ENCODE data around the gene OPHN1.

OPHN1 gene

GRCh38 chrX:68238568-68238967 lies 194.7 kb downstream of the OPHN1 start:
- DNase-seq = peak; percentile 2

DNA sequence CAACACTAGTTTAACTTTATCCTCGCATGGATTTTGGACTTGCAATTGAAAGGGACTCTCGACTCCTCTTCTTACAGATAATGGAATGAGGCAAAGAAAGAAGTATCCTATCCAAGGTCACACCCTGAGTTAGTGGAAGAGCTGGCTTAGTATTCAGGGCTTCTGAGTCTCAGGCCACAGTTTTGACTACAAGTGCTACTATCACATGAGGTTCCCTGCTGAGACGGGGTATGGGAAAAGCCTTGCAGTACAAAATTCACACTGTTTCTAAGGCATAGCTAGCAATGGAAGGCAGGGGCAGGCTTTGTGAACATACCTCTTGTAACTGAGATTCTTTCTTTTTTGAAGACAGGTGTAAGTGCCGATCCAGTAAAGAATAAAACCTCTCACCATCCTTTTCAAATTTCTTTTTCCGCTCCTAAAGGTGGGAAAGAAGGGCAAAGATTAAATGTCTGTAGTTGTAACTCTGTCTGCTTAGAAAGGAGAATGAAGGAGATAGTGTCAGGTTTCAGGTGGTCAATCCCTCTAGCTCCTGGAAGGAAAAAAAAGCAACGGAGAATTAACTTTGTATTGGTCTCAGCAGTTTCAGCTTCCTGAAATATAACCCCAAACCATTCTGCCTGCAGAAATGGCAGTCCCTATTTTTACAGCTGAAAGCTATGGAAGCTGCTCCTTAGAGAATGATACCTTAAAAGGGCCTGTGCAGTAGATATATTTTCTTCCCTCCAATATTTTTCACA lies 199.0 kb downstream of the OPHN1 start:
- no peak for DNase-seq

- no peak for DNase-seq
These were observed 201.1 kb downstream of the OPHN1 start for GRCh38 chrX:68232206-68232605.

GRCh38 chrX:68209008-68209407 lies 224.3 kb downstream of the OPHN1 start:
- no peak for DNase-seq

- peak; percentile 78 for DNase-seq
These were observed 228.7 kb downstream of the OPHN1 start for GRCh38 chrX:68204521-68205038.

DNA sequence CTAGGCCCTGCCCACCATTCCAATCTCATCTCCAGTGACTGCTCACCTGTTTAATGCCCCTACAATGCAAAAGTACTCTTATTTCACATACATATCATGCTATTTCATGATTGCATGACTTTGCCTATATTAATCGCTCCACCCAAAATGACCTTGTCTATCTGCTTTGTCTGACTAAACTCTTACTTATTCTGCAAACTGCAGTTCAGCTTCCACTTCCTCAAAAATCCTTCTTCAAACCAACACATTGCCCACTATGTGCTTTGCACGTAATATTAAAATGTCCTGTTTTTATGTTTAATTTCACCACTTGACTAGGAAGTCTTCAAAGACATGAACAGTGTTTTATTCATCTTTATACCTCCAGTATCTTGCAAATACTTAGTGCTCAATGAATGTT lies 229.6 kb downstream of the OPHN1 start:
- DNase-seq = peak; percentile 55

DNA sequence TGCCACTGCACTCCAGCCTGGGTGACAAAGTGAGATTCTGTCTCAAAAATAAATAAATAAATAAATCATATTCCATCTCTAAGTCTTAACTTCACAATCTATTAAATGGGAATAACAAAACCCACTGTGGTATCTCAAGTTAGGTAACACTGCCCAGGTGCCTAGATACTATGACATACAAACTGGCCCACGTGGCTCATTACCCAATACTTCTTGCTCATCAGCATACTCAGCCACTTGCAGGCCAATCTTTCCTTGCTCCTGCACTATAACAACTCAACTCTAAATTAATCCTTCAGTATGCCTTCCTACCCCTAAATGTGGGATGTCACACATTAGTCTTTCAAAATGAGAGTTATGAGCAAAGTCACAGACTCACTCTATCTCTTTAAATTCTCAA lies 230.1 kb downstream of the OPHN1 start:
- peak; percentile 40 for DNase-seq

DNA sequence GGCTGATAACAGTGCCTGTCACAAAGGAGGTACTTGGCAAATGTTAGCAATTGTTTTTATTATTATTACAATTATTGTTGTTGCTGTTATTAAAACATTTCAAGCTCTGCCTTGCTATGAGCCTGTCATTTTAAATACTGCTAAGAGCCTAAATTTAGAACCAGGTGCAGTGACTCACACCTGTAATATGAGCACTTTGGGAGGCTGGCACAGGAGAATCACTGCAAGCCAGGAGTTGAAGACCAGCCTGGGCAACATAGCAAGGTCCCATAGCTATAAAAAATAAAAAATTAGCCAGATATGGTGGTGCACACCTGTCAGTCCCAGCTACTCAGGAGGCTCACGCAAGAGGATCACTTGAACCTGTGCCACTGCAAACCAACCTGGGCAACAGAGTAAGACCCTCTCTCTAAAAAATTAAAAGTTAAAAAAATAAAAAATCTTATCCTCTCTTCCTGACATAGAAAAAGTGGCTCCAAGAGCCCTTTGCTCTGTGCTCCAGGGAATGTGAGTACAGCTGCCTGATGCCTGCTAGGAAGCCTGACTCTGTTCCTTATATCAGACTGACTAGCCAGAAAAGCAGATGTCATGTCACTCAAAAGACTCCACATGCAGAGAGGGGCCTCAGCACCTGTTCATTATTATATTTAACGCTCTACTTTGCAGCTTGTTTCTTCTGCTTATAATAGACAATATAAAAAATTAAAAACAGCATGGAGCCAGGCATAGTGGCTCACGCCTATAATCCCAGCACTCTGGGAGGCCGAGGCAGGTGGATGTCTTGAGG lies 234.0 kb downstream of the OPHN1 start:
- no peak for DNase-seq

DNA sequence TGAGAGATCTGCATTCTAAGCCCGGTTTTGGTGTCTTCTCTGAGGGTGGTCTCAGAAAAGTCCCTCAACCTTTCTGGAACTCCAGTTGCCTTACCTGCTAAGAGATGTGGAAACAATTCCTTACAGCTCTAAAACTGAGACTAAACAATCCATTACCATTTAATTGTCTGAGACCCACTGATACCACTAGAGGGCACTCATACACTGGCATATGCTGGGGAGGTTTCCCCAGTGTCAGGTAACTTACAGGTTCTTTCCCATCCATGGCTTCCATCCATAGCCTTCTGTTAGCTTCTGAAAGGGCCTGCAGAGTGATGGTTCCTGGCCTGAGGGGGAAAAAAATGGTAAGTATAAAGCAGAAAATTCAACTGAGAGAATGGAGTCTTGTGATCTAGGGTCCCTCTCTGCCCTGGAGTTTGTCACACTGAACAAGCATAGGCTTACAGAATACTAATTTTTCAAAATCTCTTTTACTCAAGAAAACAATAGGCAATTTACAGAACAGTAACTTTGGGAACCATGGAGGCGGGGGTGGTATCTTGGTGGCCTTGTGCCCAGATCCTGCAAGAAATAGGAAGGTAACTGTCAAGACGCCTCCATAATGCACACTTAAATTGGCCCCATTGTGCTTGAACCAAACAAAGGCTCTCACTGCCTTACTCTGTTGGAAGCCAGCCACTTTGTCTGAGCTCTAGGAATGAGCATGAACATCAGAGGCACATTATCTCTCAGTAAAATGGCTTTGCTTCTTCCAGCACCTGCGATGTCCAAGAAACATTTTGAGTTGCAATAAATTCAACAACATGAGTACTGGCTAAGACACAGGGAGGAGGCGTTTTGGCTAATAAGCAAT lies 236.1 kb downstream of the OPHN1 start:
- DNase-seq = peak; percentile 24

GRCh38 chrX:68195561-68195960 lies 237.7 kb downstream of the OPHN1 start:
- DNase-seq = no peak

- no peak for DNase-seq
These were observed 239.5 kb downstream of the OPHN1 start for GRCh38 chrX:68193786-68194185.

GRCh38 chrX:68193234-68193633 lies 240.1 kb downstream of the OPHN1 start:
- no peak for DNase-seq

DNA sequence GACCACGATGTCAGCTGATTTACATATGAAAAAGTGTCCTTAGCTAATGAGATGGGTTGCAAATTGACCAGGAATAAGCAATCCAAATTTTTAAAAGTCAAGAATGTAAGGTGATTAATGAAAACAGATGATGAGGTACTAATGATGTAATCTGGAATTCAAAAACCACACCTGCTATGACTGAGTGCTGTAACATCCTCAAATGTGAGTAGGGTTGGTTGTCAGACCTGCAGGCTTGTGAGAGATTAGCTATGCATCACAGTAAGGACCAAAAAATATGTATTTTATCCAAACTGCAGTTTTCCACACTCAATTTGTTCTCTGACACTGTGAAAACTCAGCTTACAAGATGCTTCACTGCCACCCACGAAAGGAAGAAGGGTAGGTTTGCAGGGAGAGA lies 242.5 kb downstream of the OPHN1 start:
- DNase-seq = no peak

- peak; percentile 82 for DNase-seq
These were observed 246.6 kb downstream of the OPHN1 start for GRCh38 chrX:68186552-68187262.

DNA sequence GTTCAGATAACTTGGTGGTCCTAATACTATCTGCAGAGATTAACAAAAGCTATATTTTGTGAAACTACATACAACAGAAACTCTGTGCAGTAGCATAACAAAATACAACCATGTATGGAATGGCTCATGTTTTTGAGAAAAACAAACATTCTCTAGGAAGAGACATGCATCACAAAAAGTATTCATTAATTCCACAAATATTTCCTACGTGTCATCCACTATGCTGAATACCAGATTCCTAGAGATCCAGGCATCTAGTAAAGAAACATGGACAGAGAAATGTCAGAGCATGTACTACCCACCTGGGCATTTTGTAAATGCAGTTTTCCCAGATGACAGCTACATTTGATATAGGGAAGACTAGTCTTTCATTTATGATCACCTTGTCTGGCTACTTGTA lies 248.1 kb downstream of the OPHN1 start:
- DNase-seq = no peak

DNA sequence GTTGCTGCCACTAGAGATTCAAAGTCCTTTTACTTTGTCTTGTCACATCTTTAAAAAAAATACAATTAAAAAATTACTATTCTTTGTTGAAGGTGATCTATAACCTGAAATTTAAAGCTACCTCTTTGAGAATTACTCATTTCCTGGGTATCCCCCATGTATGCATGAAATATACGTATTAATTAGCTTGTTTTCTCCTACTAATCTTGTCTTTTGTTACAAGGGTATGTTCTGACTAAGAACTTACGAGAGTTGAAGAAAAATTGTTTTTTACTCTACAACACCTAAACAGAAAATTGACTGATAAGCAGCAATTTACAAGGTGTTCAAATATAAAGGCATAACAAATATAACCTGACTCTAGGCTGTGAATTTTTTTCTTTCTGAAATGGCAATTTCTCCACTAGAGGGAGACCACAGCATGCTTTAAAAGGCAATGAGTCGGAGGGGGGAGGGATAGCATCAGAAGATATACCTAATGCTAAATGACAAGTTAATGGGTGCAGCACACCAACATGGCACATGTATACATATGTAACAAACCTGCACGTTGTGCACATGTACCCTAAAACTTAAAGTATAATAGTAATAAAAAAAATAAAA lies 249.6 kb downstream of the OPHN1 start:
- peak; percentile 39 for DNase-seq

- peak; percentile 52 for DNase-seq
These were observed 252.7 kb downstream of the OPHN1 start for GRCh38 chrX:68180579-68180978.

GRCh38 chrX:68179355-68179754 lies 253.9 kb downstream of the OPHN1 start:
- no peak for DNase-seq

DNA sequence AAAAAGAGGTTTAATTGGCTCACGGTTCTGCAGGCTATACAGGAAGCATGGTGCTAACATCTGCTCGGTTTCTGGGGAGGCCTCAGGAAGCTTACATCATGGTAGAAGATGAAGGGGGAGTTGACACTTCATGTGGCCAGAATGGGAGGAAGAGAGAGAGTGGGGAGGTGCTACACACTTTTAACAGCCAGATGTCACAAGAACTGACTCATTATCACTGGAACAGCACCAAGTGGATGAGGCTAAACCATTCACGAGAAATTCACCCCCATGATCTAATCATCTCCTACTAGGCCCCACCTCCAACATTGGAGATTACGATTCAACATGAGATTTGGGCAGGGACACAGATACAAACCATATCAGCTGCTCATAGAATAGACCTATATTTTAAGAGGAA lies 255.8 kb downstream of the OPHN1 start:
- no peak for DNase-seq

DNA sequence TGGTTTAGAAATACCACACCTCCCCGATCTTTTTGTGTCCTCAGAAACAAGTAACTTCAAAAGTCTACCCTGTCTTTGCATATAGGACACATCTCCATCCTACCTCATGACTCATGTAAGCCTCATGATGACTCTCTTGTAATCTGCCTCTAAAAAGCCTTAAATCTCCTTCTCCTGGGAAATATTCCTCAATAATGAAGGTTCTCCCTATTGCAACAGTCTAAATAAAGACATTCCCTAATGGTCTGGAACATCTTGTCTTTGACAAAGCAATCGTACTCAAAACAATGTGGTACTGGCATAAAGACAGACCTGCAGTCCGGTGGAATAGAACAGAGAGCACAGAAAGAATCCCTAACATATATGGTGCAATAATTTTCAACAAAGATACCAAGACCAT lies 257.7 kb downstream of the OPHN1 start:
- no peak for DNase-seq

DNA sequence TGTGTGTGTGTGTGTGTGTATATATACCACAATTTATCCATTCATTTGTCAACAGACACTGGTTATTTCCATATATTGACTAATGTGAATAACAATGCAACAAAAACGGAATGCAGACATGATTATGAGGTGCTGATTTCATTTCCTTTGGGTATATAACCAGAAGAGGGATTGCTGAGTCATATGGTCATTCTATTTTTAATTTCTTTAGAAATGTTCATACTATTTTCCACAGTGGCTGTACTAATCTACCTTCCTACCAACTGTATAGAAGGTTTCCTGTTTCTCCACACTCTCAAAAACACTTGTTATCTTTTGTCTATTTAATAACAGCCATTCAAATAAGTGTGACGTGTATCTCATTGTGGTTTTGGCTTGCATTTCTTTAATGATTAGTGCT lies 269.9 kb downstream of the OPHN1 start:
- DNase-seq = peak; percentile 31

GRCh38 chrX:68147848-68148247 lies 285.4 kb downstream of the OPHN1 start:
- peak; percentile 19 for DNase-seq
